CD4-positive, alpha-beta memory T cell (primary cell): ENCODE data around the gene ASB16. TPM values are rescaled to one million over a fixed set of nuclear protein-coding genes. Genes with fewer than 3 reads are reported as not detected.

Experiments used
- CTCF ChIA-PET: fragments of 350-600 bp; sonication (Branson Sonifier 250); formaldehyde crosslinking; loops from one replicate; lab custom pipeline; 2021; ENCODE audit warnings: inconsistent platforms; ENCODE audit not compliant: partially characterized antibody; lab: Charles Lee
- POLR2A ChIA-PET: fragments of 350-600 bp; sonication (Branson Sonifier 250); formaldehyde crosslinking; loops from one replicate; lab custom pipeline; 2021; ENCODE audit not compliant: partially characterized antibody; lab: Charles Lee
- DNase-seq, 5 donors: peaks; one replicate each; pipeline versions ENCODE4 v3.0.0 to v3.0.0-alpha.2; 2020 to 2022; ENCODE audit warnings: mixed read lengths in 1 of 5
- H3K27ac ChIP-seq: one replicate; pipeline ENCODE4 v1.7.0; 2013; ENCODE audit warnings: low read depth, low read length
- H3K27me3 ChIP-seq: 2 replicates; pipeline ENCODE4 v1.7.0; 2013; ENCODE audit warnings: mild to moderate bottlenecking, low read length, moderate library complexity; ENCODE audit not compliant: insufficient read depth
- H3K36me3 ChIP-seq: 2 replicates; pipeline ENCODE4 v1.7.0; 2013; ENCODE audit warnings: mild to moderate bottlenecking, low read length, moderate library complexity; ENCODE audit not compliant: insufficient read depth
- H3K4me1 ChIP-seq: 2 replicates; pipeline ENCODE4 v1.7.0; 2013; ENCODE audit warnings: mild to moderate bottlenecking, low read length, moderate library complexity; ENCODE audit not compliant: insufficient read depth
- H3K4me3 ChIP-seq, 2 donors: one replicate each; pipeline ENCODE4 v1.7.0; 2013; ENCODE audit warnings: low read length in 2 of 2, mild to moderate bottlenecking in 1 of 2
- H3K9me3 ChIP-seq, 2 donors: one replicate each; pipeline ENCODE4 v1.7.0; 2013; ENCODE audit warnings: low read length in 2 of 2, control low read depth in 1 of 2; ENCODE audit not compliant: control insufficient read depth in 1 of 2
- H3K27ac Mint-ChIP-seq, 7 donors: one replicate each; pipeline ENCODE4 v1.8.0; 2020 to 2021; ENCODE audit warnings: mixed read lengths in 7 of 7, mild to moderate bottlenecking in 6 of 7, inconsistent platforms in 3 of 7, moderate library complexity in 3 of 7
- H3K27me3 Mint-ChIP-seq, 2 donors: one replicate each; pipeline ENCODE4 v1.8.0; 2020 to 2021; ENCODE audit warnings: mixed read lengths in 2 of 2
- H3K36me3 Mint-ChIP-seq, 2 donors: one replicate each; pipeline ENCODE4 v1.8.0; 2020 to 2021; ENCODE audit warnings: mixed read lengths in 2 of 2, inconsistent platforms in 1 of 2, mild to moderate bottlenecking in 1 of 2
- H3K4me1 Mint-ChIP-seq, 4 donors: one replicate each; pipeline ENCODE4 v1.8.0; 2020 to 2021; ENCODE audit warnings: mixed read lengths in 4 of 4, mild to moderate bottlenecking in 1 of 4
- H3K4me3 Mint-ChIP-seq, 8 donors: one replicate each; pipeline ENCODE4 v1.8.0; 2020 to 2021; ENCODE audit warnings: mixed read lengths in 8 of 8, mild to moderate bottlenecking in 7 of 8, moderate library complexity in 6 of 8, inconsistent platforms in 3 of 8
- H3K9me3 Mint-ChIP-seq, 8 donors: one replicate each; pipeline ENCODE4 v1.8.0; 2020 to 2021; ENCODE audit warnings: mixed read lengths in 8 of 8, mild to moderate bottlenecking in 5 of 8, inconsistent platforms in 3 of 8, moderate library complexity in 1 of 8
- intact Hi-C: fragments of 100-400 bp; cut with micrococcal nuclease; formaldehyde crosslinking; loops from one replicate; pipeline ENCODE4 v1.15.1; 2023
- microRNA-seq: library from miRNA; unstranded; fragments of <30 nt; microRNA quantifications from one replicate; pipeline ENCODE4 v1.2.0, GENCODE V29; 2021; ENCODE audit warnings: borderline replicate concordance, borderline number of aligned reads, borderline microRNAs expressed, mixed read lengths
- polyA plus RNA-seq, 2 donors: library from polyadenylated mRNA; unstranded; fragments of 300-500 nt; fragmentation: Illumina TruSeq; gene quantifications; one replicate each; pipeline ENCODE4 v1.2.3, GENCODE V29; 2021
- total RNA-seq, 2 experiments: library from RNA; stranded (reverse); gene quantifications; one replicate each; pipeline ENCODE4 v1.2.3, GENCODE V29; 2021

The ASB16 gene
- total and polyA plus RNA-seq, 4 experiments from 2014 or later, result 0.14 TPM; not detected in 3

DNA sequence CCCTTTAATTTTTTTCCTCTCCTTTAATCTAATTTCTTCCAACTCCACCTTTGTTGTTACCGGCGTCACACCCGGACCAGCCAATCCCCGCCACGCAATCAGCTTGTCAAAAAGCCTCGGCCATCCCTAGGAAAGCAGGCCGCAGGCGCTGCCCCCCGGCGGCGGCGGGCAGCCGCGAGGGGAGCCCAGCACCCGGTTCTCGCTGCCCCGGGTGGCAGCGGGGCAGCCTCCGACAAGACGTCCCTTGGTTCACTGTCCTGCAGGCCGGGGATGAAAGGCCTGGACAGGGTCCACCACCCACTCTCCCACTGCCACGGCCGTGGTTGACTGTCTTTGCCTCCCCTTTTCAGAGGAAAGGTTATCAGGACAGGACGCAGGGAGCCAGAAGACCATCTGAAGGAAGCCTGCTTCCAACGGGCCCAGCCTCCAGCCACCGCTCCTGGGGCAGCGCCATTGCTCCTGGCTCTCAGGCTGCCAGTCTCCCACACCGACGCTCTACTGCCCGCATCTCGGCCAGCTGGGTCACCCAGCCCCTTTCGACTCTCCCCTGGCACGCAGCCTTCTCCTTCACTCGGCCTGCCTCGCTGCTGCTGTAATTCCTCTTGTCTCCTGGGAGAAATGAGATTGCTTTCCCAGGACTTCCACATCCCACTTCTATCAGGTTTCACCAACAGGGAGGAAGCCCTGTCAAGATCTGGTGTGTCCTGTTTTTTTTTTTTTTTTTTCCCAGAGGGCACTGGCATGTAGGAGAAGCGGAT lies 51.8 kb downstream of the ASB16 start:
- no peaks in the 10 kb centered on the region for H3K27me3 Mint-ChIP-seq
- H3K4me3 ChIP-seq, result peak overlapping the region; percentile 66 to 82
- POLR2A ChIA-PET, result interaction anchor here (0.6 to 15.7 kb wide), 17 partner anchors 13 to 861 kb away, joined by 3 to 325 read pairs (median 7); partner anchors contain the start of genes ATXN7L3, HDAC5, RUNDC3A and SLC25A39

DNA sequence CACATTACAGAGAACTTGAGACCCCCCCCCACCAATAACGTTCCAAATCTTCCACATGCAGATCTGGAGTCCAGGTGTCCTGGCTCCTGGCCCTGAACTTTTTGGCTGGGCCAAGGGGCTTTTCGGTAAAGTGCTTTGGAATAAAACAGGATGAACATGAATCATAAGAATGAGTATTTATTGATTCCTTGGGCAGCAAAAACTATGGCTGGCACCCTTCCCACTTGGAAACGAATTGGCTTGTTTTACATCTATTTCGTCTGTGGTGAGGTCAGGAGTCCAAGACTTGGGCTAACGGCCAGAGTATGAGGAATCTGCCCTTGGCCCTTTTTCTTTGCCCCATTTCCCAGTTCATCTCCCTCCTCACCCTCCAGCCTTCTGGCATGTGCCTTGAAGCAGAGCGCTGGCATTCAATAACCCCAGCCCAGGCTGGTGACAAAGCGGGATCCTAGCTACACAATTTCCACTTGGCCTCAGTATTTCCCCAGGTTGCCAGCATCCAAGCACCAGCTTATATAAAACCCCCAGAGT lies 53.1 kb downstream of the ASB16 start:
- Histone ChIP-seq H3K36me3 (no peaks in the 10 kb centered on the region), H3K27ac (no peak overlapping the region), H3K4me3 (no peak overlapping the region), H3K27me3 (no peaks in the 10 kb centered on the region), H3K9me3 (no peaks in the 10 kb centered on the region), H3K4me1 (peaks cover 13% of the 10 kb centered on the region)
- Mint-ChIP-seq H3K27ac (peak overlapping the region in 5 of 7 donors; percentile 2 to 67 (median 46)), H3K4me3 (peak overlapping the region in 2 of 8 donors; percentile 46 to 63), H3K4me1 (peaks cover 4 to 24% (median 10%) of the 10 kb centered on the region in 4 donors), H3K36me3 (peaks cover 0 to 10% of the 10 kb centered on the region in 2 donors), H3K27me3 (no peaks in the 10 kb centered on the region), H3K9me3 (peaks cover 0 to 2% (median 0%) of the 10 kb centered on the region in 8 donors)
- ChIA-PET CTCF (interaction anchor here (1.9 kb wide), 1 partner anchor 14 kb away, joined by 7 read pairs; no protein-coding TSS in a partner anchor), POLR2A (interaction anchor here (0.6 to 9.3 kb wide), 6 partner anchors 14 to 122 kb away, joined by 3 to 209 read pairs (median 14); partner anchors contain the start of genes GRN, SLC25A39 and TMUB2)
- intact Hi-C loops, result no loop called here
- no peak for DNase-seq

More for the DNA sequence above, 51.8 kb downstream of the ASB16 start:
- Histone ChIP-seq H3K4me1 (peaks cover 22% of the 10 kb centered on the region), H3K9me3 (no peaks in the 10 kb centered on the region), H3K36me3 (no peaks in the 10 kb centered on the region), H3K27ac (peak overlapping the region; percentile 49), H3K27me3 (no peaks in the 10 kb centered on the region)
- H3K4me1 Mint-ChIP-seq, result peaks cover 9 to 33% (median 16%) of the 10 kb centered on the region in 4 donors
- H3K27ac Mint-ChIP-seq, result peak overlapping the region; percentile 91 to 97 (median 92)
- peak in 3 of 5 donors; percentile 30 to 70 (median 39) for DNase-seq
- intact Hi-C loops, result no loop called here
- peaks cover 0 to 2% (median 0%) of the 10 kb centered on the region in 8 donors for H3K9me3 Mint-ChIP-seq
- peaks cover 0 to 17% of the 10 kb centered on the region in 2 donors for H3K36me3 Mint-ChIP-seq
- CTCF ChIA-PET, result interaction anchor here (0.7 to 4.2 kb wide), 6 partner anchors 11 to 123 kb away, joined by 3 to 48 read pairs (median 6); partner anchors contain the start of genes GRN and TMUB2
- H3K4me3 Mint-ChIP-seq, result peak overlapping the region; percentile 91 to 99 (median 96)

Small RNAs within 50 kb of the gene (microRNA-seq; reads per million reads assigned to microRNA genes)
- not detected for gene MIR6782

Other genes with a start within 250 kb of the ASB16 start
- gene PPY, start 228.2 kb upstream of the ASB16 start, total RNA-seq, result not detected
- gene PPY, start 228.2 kb upstream of the ASB16 start, polyA plus RNA-seq, result not detected
- gene PYY, start 216.8 kb upstream of the ASB16 start, total RNA-seq, result not detected
- gene PYY, start 216.8 kb upstream of the ASB16 start, polyA plus RNA-seq, result not detected
- 1 to 10 TPM; 2.7 to 3.2 TPM for gene NAGS, start 166.1 kb upstream of the ASB16 start, total RNA-seq
- 1 to 10 TPM in 1 of 2 donors, under 1 TPM in 1; 0.45 to 1.7 TPM for gene NAGS, start 166.1 kb upstream of the ASB16 start, polyA plus RNA-seq
- gene TMEM101, start 155.7 kb upstream of the ASB16 start, total RNA-seq, result 10 to 100 TPM; 27.3 to 30.0 TPM
- gene TMEM101, start 155.7 kb upstream of the ASB16 start, polyA plus RNA-seq, result 10 to 100 TPM; 22.7 to 33.6 TPM
- gene LSM12, start 104.0 kb upstream of the ASB16 start, total RNA-seq, result 10 to 100 TPM; 35.3 to 37.4 TPM
- gene LSM12, start 104.0 kb upstream of the ASB16 start, polyA plus RNA-seq, result 10 to 100 TPM; 55.6 to 74.0 TPM
- gene G6PC3, start 100.0 kb upstream of the ASB16 start, total RNA-seq, result 10 to 100 TPM; 10.6 to 11.8 TPM
- 10 to 100 TPM; 15.6 to 17.9 TPM for gene G6PC3, start 100.0 kb upstream of the ASB16 start, polyA plus RNA-seq
- 10 to 100 TPM; 71.4 to 74.2 TPM for gene HDAC5, start 47.1 kb upstream of the ASB16 start, total RNA-seq
- gene HDAC5, start 47.1 kb upstream of the ASB16 start, polyA plus RNA-seq, result 10 to 100 TPM; 12.8 to 34.2 TPM
- under 1 TPM; 0.36 to 0.64 TPM for gene HROB, start 28.8 kb upstream of the ASB16 start, total RNA-seq
- gene HROB, start 28.8 kb upstream of the ASB16 start, polyA plus RNA-seq, result under 1 TPM; 0.25 to 0.43 TPM
- 10 to 100 TPM; 45.4 to 47.9 TPM for gene TMUB2, start 16.3 kb downstream of the ASB16 start, total RNA-seq
- 10 to 100 TPM; 35.3 TPM for gene TMUB2, start 16.3 kb downstream of the ASB16 start, polyA plus RNA-seq
- 100 to 1,000 TPM; 123 to 128 TPM for gene ATXN7L3, start 29.2 kb downstream of the ASB16 start, total RNA-seq
- gene ATXN7L3, start 29.2 kb downstream of the ASB16 start, polyA plus RNA-seq, result 10 to 100 TPM in 1 of 2 donors, 1 to 10 TPM in 1; 5.8 to 17.7 TPM
- 100 to 1,000 TPM; 245 to 264 TPM for gene UBTF, start 49.0 kb downstream of the ASB16 start, total RNA-seq
- 10 to 100 TPM; 12.2 to 69.7 TPM for gene UBTF, start 49.0 kb downstream of the ASB16 start, polyA plus RNA-seq
- gene SLC4A1, start 97.4 kb downstream of the ASB16 start, total RNA-seq, result not detected
- gene SLC4A1, start 97.4 kb downstream of the ASB16 start, polyA plus RNA-seq, result not detected
- gene RUNDC3A, start 137.9 kb downstream of the ASB16 start, total RNA-seq, result under 1 TPM in 1 of 2 experiments, not detected in 1; 0.19 TPM
- gene RUNDC3A, start 137.9 kb downstream of the ASB16 start, polyA plus RNA-seq, result under 1 TPM in 1 of 2 donors, not detected in 1; 0.28 TPM
- 10 to 100 TPM; 91.2 to 94.4 TPM for gene SLC25A39, start 154.1 kb downstream of the ASB16 start, total RNA-seq
- 100 to 1,000 TPM; 116 to 140 TPM for gene SLC25A39, start 154.1 kb downstream of the ASB16 start, polyA plus RNA-seq
- gene GRN, start 174.6 kb downstream of the ASB16 start, total RNA-seq, result 10 to 100 TPM; 49.5 to 50.0 TPM
- 10 to 100 TPM; 45.9 to 69.2 TPM for gene GRN, start 174.6 kb downstream of the ASB16 start, polyA plus RNA-seq
- gene FAM171A2, start 193.1 kb downstream of the ASB16 start, total RNA-seq, result under 1 TPM; 0.52 to 0.72 TPM
- gene FAM171A2, start 193.1 kb downstream of the ASB16 start, polyA plus RNA-seq, result under 1 TPM in 1 of 2 donors, not detected in 1; 0.13 TPM
- gene ITGA2B, start 218.9 kb downstream of the ASB16 start, total RNA-seq, result 1 to 10 TPM in 1 of 2 experiments, under 1 TPM in 1; 0.44 to 1.0 TPM
- gene ITGA2B, start 218.9 kb downstream of the ASB16 start, polyA plus RNA-seq, result not detected